B cell (primary cell): ENCODE results near the gene ST6GAL2. TPM values are rescaled to one million over a fixed set of nuclear protein-coding genes. Genes with fewer than 3 reads are reported as not detected.

Experiments used
- ATAC-seq: fragments of 200-7000 bp; cut with Tn5 transposase; one replicate; pipeline ENCODE4 v1.10.0; 2021; ENCODE audit warnings: low read depth, mild to moderate bottlenecking, moderate number of reproducible peaks, moderate library complexity
- CTCF ChIA-PET: fragments of 350-600 bp; sonication (Branson Sonifier 250); formaldehyde crosslinking; loops from one replicate; lab custom pipeline; 2021; ENCODE audit warnings: antibody characterized with exemption, inconsistent platforms; lab: Charles Lee
- POLR2A ChIA-PET: fragments of 350-600 bp; sonication (Branson Sonifier 250); formaldehyde crosslinking; loops from one replicate; lab custom pipeline; 2021; ENCODE audit warnings: antibody characterized with exemption; lab: Charles Lee
- DNase-seq: peaks from one replicate; pipeline ENCODE4 v3.0.0; 2013
- H2AFZ ChIP-seq: 2 replicates; pipeline ENCODE4 v1.6.1; 2012; ENCODE audit warnings: mild to moderate bottlenecking, low read depth, low read length; ENCODE audit not compliant: insufficient read depth, poor library complexity, severe bottlenecking
- H3K27ac ChIP-seq, 2 donors: 1 replicate in 1 of 2; 2 replicates in 1 of 2; pipeline ENCODE4 v1.5.1; 2012 to 2013; ENCODE audit warnings: low read length in 2 of 2, mild to moderate bottlenecking in 2 of 2, moderate library complexity in 1 of 2
- H3K27me3 ChIP-seq, 4 experiments: fragments of 200-600 bp in 1 of 4; sonication (generic) in 1 of 4; replicated peaks in 1 of 4; 1 replicate in 2 of 4; 2 replicates in 2 of 4; pipeline versions ENCODE4 v1.6.1 to v1.7.0; 2013 to 2016; ENCODE audit warnings: low read length in 3 of 4, mild to moderate bottlenecking in 2 of 4, mixed read lengths in 1 of 4, moderate library complexity in 1 of 4; ENCODE audit not compliant: insufficient read depth in 4 of 4, control insufficient read depth in 3 of 4; ENCODE audit errors: control extremely low read depth in 1 of 4
- H3K36me3 ChIP-seq, 2 experiments: replicated peaks in 1 of 2; 1 replicate in 1 of 2; 2 replicates in 1 of 2; pipeline versions ENCODE4 v1.6.1 to v1.7.1; 2013; ENCODE audit warnings: low read length in 1 of 2; ENCODE audit not compliant: insufficient read depth in 2 of 2, control insufficient read depth in 1 of 2; ENCODE audit errors: control extremely low read depth in 1 of 2, extremely low read depth in 1 of 2
- H3K4me1 ChIP-seq, 2 donors: fragments of 200-600 bp in 1 of 2; sonication (generic) in 1 of 2; 1 replicate in 1 of 2; 2 replicates in 1 of 2; pipeline versions ENCODE4 v1.5.1 to v1.6.1; 2013 to 2017; ENCODE audit warnings: low read length in 2 of 2; ENCODE audit not compliant: control insufficient read depth in 2 of 2, insufficient read depth in 2 of 2
- H3K4me2 ChIP-seq: replicated peaks from 2 replicates; pipeline ENCODE3; 2012; ENCODE audit warnings: mild to moderate bottlenecking, low read depth, low read length; ENCODE audit not compliant: poor library complexity, severe bottlenecking
- H3K4me3 ChIP-seq, 5 experiments: fragments of 200-600 bp in 1 of 5; sonication (generic) in 1 of 5; 1 replicate in 3 of 5; 2 replicates in 2 of 5; pipeline versions ENCODE4 v1.5.1 to v1.7.0; 2011 to 2016; ENCODE audit warnings: low read length in 4 of 5, mild to moderate bottlenecking in 4 of 5, low read depth in 2 of 5, control low read depth in 1 of 5, moderate library complexity in 1 of 5; ENCODE audit not compliant: insufficient read depth in 1 of 5; ENCODE audit errors: control extremely low read depth in 1 of 5, extremely low read depth in 1 of 5
- H3K79me2 ChIP-seq: fragments of 200-600 bp; sonication (generic); one replicate; pipeline ENCODE4 v1.6.0; 2016; ENCODE audit warnings: low read length; ENCODE audit not compliant: control insufficient read depth, insufficient read depth
- H3K9ac ChIP-seq: fragments of 200-600 bp; sonication (generic); 2 replicates; pipeline ENCODE4 v1.6.1; 2017; ENCODE audit warnings: mild to moderate bottlenecking, low read length, moderate library complexity
- H3K9me3 ChIP-seq, 3 donors: one replicate each; pipeline versions ENCODE4 v1.6.1 to v1.7.1; 2013; ENCODE audit warnings: low read length in 2 of 3; ENCODE audit not compliant: control insufficient read depth in 2 of 3, insufficient read depth in 1 of 3; ENCODE audit errors: control extremely low read depth in 1 of 3
- H4K20me1 ChIP-seq: 2 replicates; pipeline ENCODE4 v1.6.0; 2012; ENCODE audit warnings: mild to moderate bottlenecking, low read length; ENCODE audit not compliant: insufficient read depth, control insufficient read depth, poor library complexity, severe bottlenecking
- H3K27ac Mint-ChIP-seq: one replicate; pipeline ENCODE4 v1.8.0; 2021; ENCODE audit warnings: mixed read lengths
- H3K27me3 Mint-ChIP-seq: one replicate; pipeline ENCODE4 v1.8.0; 2021; ENCODE audit warnings: mixed read lengths
- H3K4me1 Mint-ChIP-seq: one replicate; pipeline ENCODE4 v1.8.0; 2021; ENCODE audit warnings: mixed read lengths
- H3K4me3 Mint-ChIP-seq: one replicate; pipeline ENCODE4 v1.8.0; 2021; ENCODE audit warnings: mixed read lengths
- H3K9me3 Mint-ChIP-seq: one replicate; pipeline ENCODE4 v1.8.0; 2022; ENCODE audit warnings: mixed read lengths; ENCODE audit not compliant: insufficient read depth
- CTCF ChIP-seq: fragments of 200-600 bp; IDR thresholded peaks from one replicate; pipeline ENCODE4 v1.8.0; 2022; ENCODE audit warnings: antibody characterized with exemption, mild to moderate bottlenecking
- EZH2 ChIP-seq: IDR thresholded peaks from 2 replicates; pipeline ENCODE4 v1.6.1; 2012; ENCODE audit warnings: borderline replicate concordance, low read depth, mild to moderate bottlenecking, moderate library complexity, low read length; ENCODE audit not compliant: insufficient read depth, poor library complexity, severe bottlenecking
- WGBS: methylation state at CpG from one replicate; pipeline ENCODE4 v1.1.5; 2013; ENCODE audit warnings: missing lambda C conversion rate; ENCODE audit not compliant: insufficient coverage; 5-methylcytosine and 5-hydroxymethylcytosine counted together
- intact Hi-C: fragments of 100-400 bp; cut with micrococcal nuclease; formaldehyde crosslinking; loops from one replicate; pipeline ENCODE4 v1.10.0; 2022
- polyA plus RNA-seq: library from polyadenylated mRNA; depleted of rRNA; stranded (reverse); fragments of >200 nt; gene quantifications from 2 replicates; pipeline ENCODE4 v1.2.3, GENCODE V29; 2012
- total RNA-seq, 2 donors: library from RNA; stranded (reverse); fragments of 120-200 nt in 1 of 2; gene quantifications; 1 replicate in 1 of 2; 2 replicates in 1 of 2; pipeline versions ENCODE4 v1.2.3 to v1.2.4, GENCODE V29; 2013 to 2022

The ST6GAL2 gene
- total and polyA plus RNA-seq, 2 donors (not counting 1 experiment from before 2014, with no cell fraction given) = not detected

GRCh38 chr2:106812383-106812782, 73.6 kb downstream of the ST6GAL2 start:
- Mint-ChIP-seq H3K27me3 (no peaks in the 10 kb centered on the region), H3K9me3 (no peaks in the 10 kb centered on the region), H3K27ac (no peak overlapping the region), H3K4me3 (no peak overlapping the region), H3K4me1 (no peaks in the 10 kb centered on the region)
- TF ChIP-seq EZH2 (no peak), CTCF (no peak)
- Histone ChIP-seq H3K4me2 (no peak overlapping the region), H3K9me3 (peaks cover 0 to 5% (median 0%) of the 10 kb centered on the region in 3 donors), H3K27ac (no peak overlapping the region), H2AFZ (no peak overlapping the region), H4K20me1 (no peaks in the 10 kb centered on the region), H3K27me3 (no peaks in the 10 kb centered on the region), H3K4me3 (no peak overlapping the region), H3K9ac (no peak overlapping the region), H3K79me2 (no peaks in the 10 kb centered on the region), H3K4me1 (no peaks in the 10 kb centered on the region), H3K36me3 (no peaks in the 10 kb centered on the region)
- DNase-seq (no peak), ATAC-seq (no peak)
- ChIA-PET CTCF (no interaction called here), POLR2A (no interaction called here)
- WGBS = no CpG with 5 or more reads among the region's 4 CpGs
- intact Hi-C loops = no loop called here

GRCh38 chr2:106805716-106806115, 80.3 kb downstream of the ST6GAL2 start:
- Mint-ChIP-seq H3K27me3 (no peaks in the 10 kb centered on the region), H3K4me1 (no peaks in the 10 kb centered on the region), H3K9me3 (no peaks in the 10 kb centered on the region), H3K4me3 (no peak overlapping the region), H3K27ac (no peak overlapping the region)
- no peak overlapping the region for H3K4me3 ChIP-seq
- POLR2A ChIA-PET = no interaction called here
- H3K79me2 ChIP-seq = no peaks in the 10 kb centered on the region
- H3K4me1 ChIP-seq = no peaks in the 10 kb centered on the region
- H2AFZ ChIP-seq = no peak overlapping the region
- no peaks in the 10 kb centered on the region for H3K36me3 ChIP-seq
- no peaks in the 10 kb centered on the region for H3K9me3 ChIP-seq
- ATAC-seq (no peak), DNase-seq (no peak)
- no peak overlapping the region for H3K4me2 ChIP-seq
- intact Hi-C loops = no loop called here
- no peaks in the 10 kb centered on the region for H4K20me1 ChIP-seq
- TF ChIP-seq CTCF (no peak), EZH2 (no peak)
- WGBS = 94% methylated on average over 2 of the region's 2 CpGs
- CTCF ChIA-PET = no interaction called here
- no peak overlapping the region for H3K27ac ChIP-seq
- no peaks in the 10 kb centered on the region for H3K27me3 ChIP-seq
- H3K9ac ChIP-seq = no peak overlapping the region
